ENCODE results near the gene FAM20C.
"Not testable (repeated sequence)": the region's sequence is repeated elsewhere in the genome, so short reads cannot be mapped to it uniquely, and the experiment has no call there.

The FAM20C gene

GRCh38 chr7:297141-297540 is 104.8 kb downstream of the FAM20C start:
- not testable (repeated sequence) for DNase-seq

DNA sequence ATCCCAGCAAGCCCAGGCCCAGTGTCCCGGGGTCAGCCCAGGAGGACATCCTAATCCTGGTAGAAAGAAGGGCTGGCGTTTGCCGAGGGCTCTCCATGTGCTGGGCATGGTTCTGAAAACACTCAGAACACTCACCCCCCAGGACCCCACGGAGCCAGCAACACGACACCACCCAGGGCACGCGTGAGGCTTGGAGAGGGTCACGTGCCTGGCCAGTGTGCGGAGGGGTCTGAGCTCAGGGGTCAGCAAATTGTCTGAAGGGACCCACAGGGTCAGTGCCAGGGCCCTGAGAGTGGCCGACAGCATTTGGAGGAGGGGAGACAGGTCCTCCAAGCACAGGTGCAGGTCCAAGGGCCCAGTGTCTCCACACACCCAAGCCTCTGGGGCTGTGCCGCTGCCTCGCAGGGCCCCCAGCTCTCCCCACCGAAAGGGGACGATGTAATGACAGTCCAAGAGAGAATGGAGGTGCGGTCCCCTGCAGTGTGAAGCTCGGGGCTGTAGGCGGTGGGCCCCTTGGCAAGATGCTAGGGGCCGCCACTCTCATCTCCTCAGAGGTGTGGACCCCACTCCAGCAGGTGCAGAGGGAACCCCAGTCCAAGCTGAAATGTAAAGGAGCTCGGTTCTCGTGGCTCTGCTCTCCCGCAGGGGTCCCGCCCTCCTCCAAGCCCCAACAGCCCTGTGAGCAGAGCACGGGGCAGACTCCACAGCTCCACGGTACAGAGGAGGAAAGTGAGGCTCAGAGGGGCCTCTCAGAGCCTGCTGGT is 105.4 kb downstream of the FAM20C start:
- no peak for DNase-seq

DNA sequence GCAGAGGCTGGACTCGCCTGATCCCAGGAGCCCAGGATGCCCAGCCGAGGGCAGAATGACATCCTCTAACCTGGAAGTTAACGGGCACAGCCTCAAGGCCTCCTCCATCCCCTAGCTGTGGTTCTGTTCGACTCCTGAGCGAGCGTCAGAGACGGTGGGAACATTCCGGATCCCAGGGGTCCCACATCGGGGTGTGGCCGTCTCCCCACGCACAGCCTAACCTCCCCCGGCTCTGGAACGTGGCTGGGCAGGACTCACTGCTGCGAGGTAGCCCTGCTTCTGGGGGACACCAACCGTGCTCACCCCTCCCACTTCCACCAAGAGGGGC is 106.0 kb downstream of the FAM20C start:
- no peak for DNase-seq

DNA sequence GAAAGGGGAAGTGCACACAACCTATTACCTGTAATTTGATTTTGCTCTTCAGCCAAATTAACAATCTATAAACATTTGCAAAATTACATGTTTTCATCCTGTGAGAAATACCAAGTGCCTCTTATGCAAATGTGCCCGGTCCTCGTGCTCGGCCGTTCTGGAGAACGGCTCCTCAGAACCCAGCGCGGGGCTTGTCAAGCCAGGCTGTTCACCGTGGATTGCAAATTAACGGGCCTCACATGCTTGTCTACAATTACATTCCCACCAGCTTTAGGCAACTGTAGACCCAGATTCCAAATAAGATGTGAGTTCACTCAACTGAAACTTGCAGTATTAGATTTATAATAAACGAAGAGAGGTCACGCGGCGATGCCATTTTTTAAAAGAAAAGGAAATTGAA is 106.4 kb downstream of the FAM20C start:
- DNase-seq, result no peak

GRCh38 chr7:299169-299568 is 106.8 kb downstream of the FAM20C start:
- DNase-seq, result no peak

DNA sequence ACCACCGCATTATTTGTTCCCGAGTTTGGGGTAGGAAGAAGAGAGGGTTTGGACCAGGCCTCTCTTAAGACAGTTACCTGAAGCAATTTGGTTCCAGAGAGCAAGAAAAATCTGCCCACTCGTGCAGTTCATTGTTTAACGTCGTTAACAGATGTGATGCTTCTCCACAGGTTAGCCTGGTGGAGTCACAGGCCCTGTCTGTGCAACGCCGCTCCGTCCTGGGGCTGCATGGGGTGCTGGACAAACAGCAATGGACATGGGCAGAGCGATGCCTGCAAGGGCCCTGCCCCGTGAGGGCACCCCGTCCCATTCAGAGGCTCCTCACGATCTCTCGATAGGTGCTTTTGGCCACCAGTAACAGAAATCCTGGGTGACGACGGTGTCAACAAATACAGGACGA is 107.3 kb downstream of the FAM20C start:
- DNase-seq, result no peak

GRCh38 chr7:300048-300447 is 107.7 kb downstream of the FAM20C start:
- no peak for DNase-seq

DNA sequence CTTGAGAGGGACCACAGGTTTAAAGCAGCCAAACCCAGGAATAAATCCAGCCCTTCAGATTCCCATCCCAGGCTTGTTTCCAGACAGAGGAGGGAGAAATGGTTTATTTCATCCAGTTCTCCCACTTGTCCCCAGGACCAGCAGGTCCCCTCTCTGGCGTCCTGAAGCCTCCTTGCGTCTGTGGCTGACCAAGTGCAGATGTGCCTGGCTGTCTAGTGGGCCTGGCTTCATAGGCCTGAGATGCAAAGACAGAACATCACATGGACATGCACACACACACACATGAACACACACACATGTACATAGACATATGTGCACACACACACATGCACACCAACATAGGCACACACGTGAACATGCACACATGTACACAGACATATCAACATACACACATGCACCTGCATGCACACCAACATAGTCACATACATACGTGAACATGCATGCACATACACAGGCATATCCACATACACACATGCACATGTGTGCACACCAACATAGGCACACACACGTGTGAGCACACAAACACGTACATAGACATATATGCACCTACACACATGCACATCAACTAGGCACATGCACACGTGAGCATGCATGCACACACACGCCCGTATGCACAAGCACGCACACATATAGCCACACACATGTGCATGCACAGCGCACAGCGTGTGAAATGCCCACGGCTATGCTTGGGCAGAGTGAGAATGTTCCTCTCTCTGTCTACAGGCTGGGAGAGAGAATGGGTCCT is 108.3 kb downstream of the FAM20C start:
- no peak for DNase-seq

- DNase-seq, result no peak
Measured at GRCh38 chr7:301291-302053, 109.1 kb downstream of the FAM20C start.

- DNase-seq, result no peak
Measured at GRCh38 chr7:302054-302992, 110.0 kb downstream of the FAM20C start.

- DNase-seq, result no peak
Measured at GRCh38 chr7:303425-303824, 111.1 kb downstream of the FAM20C start.

GRCh38 chr7:303884-304573 is 111.7 kb downstream of the FAM20C start:
- no peak for DNase-seq

- no peak for DNase-seq
Measured at GRCh38 chr7:304574-305409, 112.4 kb downstream of the FAM20C start.

DNA sequence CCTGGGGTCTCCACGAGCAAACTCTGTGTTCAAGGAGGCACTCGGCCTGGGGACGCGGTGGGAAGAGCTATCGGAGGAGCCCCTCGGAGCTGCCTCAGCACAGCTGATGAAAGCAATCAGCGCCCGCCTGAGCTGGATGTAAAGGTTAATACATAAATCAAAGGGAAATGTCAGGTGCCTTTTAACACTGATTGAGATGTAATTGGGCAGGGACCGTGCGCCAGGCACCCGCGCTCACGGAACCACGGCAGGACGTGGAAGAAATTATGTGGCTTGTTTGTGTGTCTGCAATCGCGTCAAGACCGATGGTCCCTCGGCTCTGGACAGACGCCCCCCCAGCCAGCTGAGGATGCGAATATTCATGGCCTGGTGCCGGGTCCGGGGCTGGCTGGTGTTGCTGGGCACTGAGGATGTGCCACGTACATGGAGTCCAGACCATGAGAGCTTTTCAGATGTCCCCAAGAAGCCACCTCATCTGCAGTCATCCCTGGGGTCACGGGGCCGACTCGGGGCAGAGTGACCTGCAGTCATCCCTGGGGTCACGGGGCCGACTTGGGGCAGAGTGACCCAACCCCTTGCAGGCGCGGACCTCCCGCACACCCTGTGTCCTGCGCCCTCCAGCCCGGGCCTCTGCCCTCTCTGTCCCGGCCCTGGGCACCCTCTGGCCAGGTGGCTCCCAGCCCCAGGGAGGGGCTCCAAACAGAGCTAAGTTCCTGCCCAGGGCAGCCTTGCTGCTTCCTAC is 113.2 kb downstream of the FAM20C start:
- no peak for DNase-seq

DNA sequence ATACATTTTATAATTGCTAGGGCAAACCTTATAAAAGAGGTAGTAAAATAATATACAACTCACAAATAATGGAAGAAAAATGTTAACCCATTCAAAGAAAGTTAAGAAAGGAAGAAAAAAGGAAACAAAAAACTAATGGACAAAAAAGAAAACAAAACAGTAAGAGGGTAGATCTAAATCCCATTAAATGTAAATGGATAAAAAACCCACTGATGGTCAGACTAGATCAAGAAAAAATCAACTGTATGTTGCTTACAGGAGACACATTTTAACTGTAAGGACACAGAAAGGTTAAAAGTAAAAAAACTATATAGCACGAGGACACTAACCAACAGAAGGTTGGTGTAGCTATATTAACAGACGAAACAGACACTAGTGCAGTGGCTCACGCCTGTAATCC is 115.6 kb downstream of the FAM20C start:
- DNase-seq, result no peak

DNA sequence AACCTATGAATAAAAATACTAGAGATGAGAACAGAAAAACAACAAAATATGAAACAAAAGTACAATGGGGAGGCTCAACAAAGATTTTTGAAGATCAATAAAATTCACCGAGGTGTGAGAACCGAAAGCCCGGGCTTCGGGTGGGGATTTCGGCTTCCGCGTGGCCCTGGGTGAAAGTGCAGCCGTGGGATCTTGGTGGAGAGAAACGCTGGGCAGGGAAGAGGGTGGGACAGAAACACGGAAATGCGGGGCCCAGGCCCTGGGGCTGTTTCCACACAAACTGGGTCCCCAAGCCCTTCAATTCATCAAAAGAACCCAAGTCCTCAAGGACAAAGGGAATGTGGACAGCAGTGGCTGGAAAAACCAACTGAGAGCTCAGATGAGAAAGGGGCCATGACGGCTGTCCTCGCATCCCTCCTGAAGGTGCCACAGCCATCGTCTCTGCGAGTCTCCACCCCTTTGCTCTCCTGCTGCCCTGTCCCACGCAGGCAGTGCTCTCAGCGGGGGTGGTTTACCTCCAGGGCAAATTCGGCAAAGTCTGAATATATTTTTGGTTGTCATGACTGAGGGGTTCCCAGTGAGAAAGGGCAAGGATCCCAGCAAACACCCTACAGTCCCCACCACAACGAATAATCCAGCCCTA is 117.3 kb downstream of the FAM20C start:
- no peak for DNase-seq

Data from activated CD8-positive, alpha-beta memory T cell treated with anti-CD3 and anti-CD28 coated beads for 24 hours (primary cell).